ENCODE measurements around the gene MTHFD1.

- TF ChIP-seq, protein P1, sequence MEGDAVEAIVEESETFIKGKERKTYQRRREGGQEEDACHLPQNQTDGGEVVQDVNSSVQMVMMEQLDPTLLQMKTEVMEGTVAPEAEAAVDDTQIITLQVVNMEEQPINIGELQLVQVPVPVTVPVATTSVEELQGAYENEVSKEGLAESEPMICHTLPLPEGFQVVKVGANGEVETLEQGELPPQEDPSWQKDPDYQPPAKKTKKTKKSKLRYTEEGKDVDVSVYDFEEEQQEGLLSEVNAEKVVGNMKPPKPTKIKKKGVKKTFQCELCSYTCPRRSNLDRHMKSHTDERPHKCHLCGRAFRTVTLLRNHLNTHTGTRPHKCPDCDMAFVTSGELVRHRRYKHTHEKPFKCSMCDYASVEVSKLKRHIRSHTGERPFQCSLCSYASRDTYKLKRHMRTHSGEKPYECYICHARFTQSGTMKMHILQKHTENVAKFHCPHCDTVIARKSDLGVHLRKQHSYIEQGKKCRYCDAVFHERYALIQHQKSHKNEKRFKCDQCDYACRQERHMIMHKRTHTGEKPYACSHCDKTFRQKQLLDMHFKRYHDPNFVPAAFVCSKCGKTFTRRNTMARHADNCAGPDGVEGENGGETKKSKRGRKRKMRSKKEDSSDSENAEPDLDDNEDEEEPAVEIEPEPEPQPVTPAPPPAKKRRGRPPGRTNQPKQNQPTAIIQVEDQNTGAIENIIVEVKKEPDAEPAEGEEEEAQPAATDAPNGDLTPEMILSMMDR (conservative IDR thresholded peaks at IDR 0.05) = no peak
- TF ChIP-seq ZFX (IDR thresholded peaks at IDR 0.05) = no peak
Measured at GRCh38 chr14:64461221-64461620, 73.1 kb downstream of the MTHFD1 start.
